Neural cell (in vitro differentiated cells): ENCODE data around the gene NCS1. TPM values are rescaled to one million over a fixed set of nuclear protein-coding genes. Genes with fewer than 3 reads are reported as not detected.
"Not testable (repeated sequence)": the region's sequence is repeated elsewhere in the genome, so short reads cannot be mapped to it uniquely, and the experiment has no call there.

Source experiments
- H2AFZ ChIP-seq: fragments of 200-600, 300-800 bp; sonication (generic), shearing (Covaris generic); 2 replicates; pipeline ENCODE4 v1.6.0; 2014; ENCODE audit warnings: low read depth, mild to moderate bottlenecking, antibody characterized with exemption, low read length, moderate library complexity
- H3F3A ChIP-seq: fragments of 200-600 bp; shearing (Covaris generic); 2 replicates; pipeline ENCODE4 v1.6.1; 2016; ENCODE audit warnings: mild to moderate bottlenecking, moderate library complexity, mixed read lengths, antibody characterized with exemption, low read length; ENCODE audit not compliant: insufficient read depth, poor library complexity, severe bottlenecking
- H3K27ac ChIP-seq: fragments of 200-600, 300-800 bp; sonication (generic), shearing (Covaris generic); 2 replicates; pipeline ENCODE4 v1.5.1; 2014; ENCODE audit warnings: mild to moderate bottlenecking, low read length, moderate library complexity
- H3K27me3 ChIP-seq: fragments of 300-800, 200-600 bp; sonication (generic), shearing (Covaris generic); 2 replicates; pipeline ENCODE4 v1.6.0; 2014; ENCODE audit warnings: mild to moderate bottlenecking, low read depth, low read length, moderate library complexity; ENCODE audit not compliant: insufficient read depth
- H3K36me3 ChIP-seq: fragments of 300-800, 200-600 bp; sonication (generic), shearing (Covaris generic); 2 replicates; pipeline ENCODE4 v1.5.1; 2014; ENCODE audit warnings: mild to moderate bottlenecking, antibody characterized with exemption, low read length, moderate library complexity; ENCODE audit not compliant: insufficient read depth
- H3K4me2 ChIP-seq: fragments of 300-800, 200-600 bp; sonication (generic), shearing (Covaris generic); 2 replicates; pipeline ENCODE4 v1.6.0; 2014; ENCODE audit warnings: mild to moderate bottlenecking, low read length
- H3K4me3 ChIP-seq: fragments of 300-800, 200-600 bp; sonication (generic), shearing (Covaris generic); 2 replicates; pipeline ENCODE4 v1.5.1; 2014; ENCODE audit warnings: mild to moderate bottlenecking, low read length, moderate library complexity
- H3K79me2 ChIP-seq: fragments of 200-600 bp; shearing (Covaris generic); replicated peaks from 2 replicates; pipeline ENCODE4 v1.6.0; 2014; ENCODE audit warnings: mild to moderate bottlenecking, low read length, moderate library complexity; ENCODE audit not compliant: insufficient read depth
- H3K9ac ChIP-seq: fragments of 300-800, 200-600 bp; sonication (generic), shearing (Covaris generic); 2 replicates; pipeline ENCODE4 v1.6.1; 2016; ENCODE audit warnings: mild to moderate bottlenecking, low read length, mixed read lengths
- H3K9me2 ChIP-seq: fragments of 200-600 bp; shearing (Covaris generic); 2 replicates; pipeline ENCODE4 v1.6.1; 2016; ENCODE audit warnings: mild to moderate bottlenecking, low read length, mixed read lengths; ENCODE audit not compliant: insufficient read depth
- H3K9me3 ChIP-seq: fragments of 200-600, 300-800 bp; sonication (generic), shearing (Covaris generic); 2 replicates; pipeline ENCODE4 v1.6.1; 2016; ENCODE audit warnings: mild to moderate bottlenecking, mixed run types, low read length, moderate library complexity, mixed read lengths
- H4K20me1 ChIP-seq: fragments of 200-600 bp; shearing (Covaris generic); 2 replicates; pipeline ENCODE4 v1.6.1; 2016; ENCODE audit warnings: mild to moderate bottlenecking, mixed run types; ENCODE audit not compliant: insufficient read depth
- EP300 ChIP-seq: fragments of 450-650 bp; conservative IDR thresholded peaks from 2 replicates; pipeline ENCODE4 v1.6.1; 2014; ENCODE audit warnings: antibody characterized with exemption, mild to moderate bottlenecking, moderate library complexity; ENCODE audit not compliant: poor library complexity, severe bottlenecking
- EZH2 ChIP-seq: fragments of 200-600, 300-800 bp; shearing (Covaris generic), sonication (generic); IDR thresholded peaks from 2 replicates; pipeline ENCODE4 v1.6.1; 2014; ENCODE audit warnings: antibody characterized with exemption, low read length, borderline replicate concordance, mild to moderate bottlenecking; ENCODE audit not compliant: insufficient read depth, poor library complexity, severe bottlenecking
- MXI1 ChIP-seq: fragments of 450-650 bp; conservative IDR thresholded peaks from 2 replicates; pipeline ENCODE4 v1.6.1; 2014; ENCODE audit warnings: antibody characterized with exemption, mild to moderate bottlenecking; ENCODE audit not compliant: poor library complexity, severe bottlenecking
- POLR2AphosphoS5 ChIP-seq: IDR thresholded peaks from 2 replicates; pipeline ENCODE4 v1.6.1; 2012
- RAD21 ChIP-seq: fragments of 450-650 bp; conservative IDR thresholded peaks from 2 replicates; pipeline ENCODE4 v1.6.1; 2014; ENCODE audit warnings: antibody characterized with exemption, mild to moderate bottlenecking, moderate library complexity
- SMC3 ChIP-seq: fragments of 450-650 bp; conservative IDR thresholded peaks from 2 replicates; pipeline ENCODE4 v1.6.1; 2014; ENCODE audit warnings: antibody characterized with exemption, mild to moderate bottlenecking, moderate library complexity; ENCODE audit not compliant: poor library complexity
- TAF1 ChIP-seq: IDR thresholded peaks from 2 replicates; pipeline ENCODE4 v1.6.1; 2012; ENCODE audit warnings: low read depth
- polyA plus RNA-seq: library from polyadenylated mRNA; depleted of rRNA; stranded (reverse); fragments of >200 nt; gene quantifications from 2 replicates; pipeline ENCODE4 v1.2.3, GENCODE V29; 2014
- TF ChIP-seq, protein P1 (sequence below): fragments of 450-650 bp; IDR thresholded peaks from 2 replicates; pipeline ENCODE4 v1.5.1; 2014; ENCODE audit warnings: antibody characterized with exemption, mild to moderate bottlenecking, moderate library complexity; ENCODE audit not compliant: poor library complexity, severe bottlenecking
- TF ChIP-seq, protein P2 (sequence below): IDR thresholded peaks from 2 replicates; pipeline ENCODE4 v1.6.1; 2012; ENCODE audit warnings: borderline replicate concordance

NCS1 gene
- polyA plus RNA-seq, 1 donor from 2014 or later: 73.3 TPM

DNA sequence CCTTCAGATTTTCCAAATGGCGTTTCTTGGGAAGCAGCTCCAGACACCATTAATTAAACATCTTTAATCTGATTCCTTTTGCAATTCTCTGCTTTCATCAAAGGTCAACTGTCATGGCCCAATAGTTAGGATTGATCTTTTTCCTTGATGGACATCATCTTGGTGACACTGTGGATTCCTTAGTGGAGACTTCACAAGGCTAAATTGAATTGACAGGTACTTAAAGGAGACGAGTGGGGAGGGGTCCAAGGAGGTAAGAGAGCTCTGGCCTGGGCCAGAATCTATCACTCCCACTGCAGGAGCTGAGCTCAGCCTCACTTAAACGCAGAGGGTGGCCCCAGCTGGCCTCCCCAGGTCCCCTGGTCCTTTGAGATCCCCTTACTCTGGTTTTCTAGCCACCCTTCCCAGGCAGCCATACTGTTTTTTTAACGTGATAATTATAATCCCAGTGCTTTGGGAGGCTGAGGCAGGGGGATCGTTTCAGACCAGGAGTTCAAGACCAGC, 83.5 kb downstream of the NCS1 start:
- Histone ChIP-seq H3K36me3 (no peaks in the 10 kb centered on the region), H3K27me3 (no peaks in the 10 kb centered on the region), H2AFZ (no peak overlapping the region), H4K20me1 (no peaks in the 10 kb centered on the region), H3K4me2 (no peak overlapping the region), H3K9me3 (no peaks in the 10 kb centered on the region), H3K79me2 (no peaks in the 10 kb centered on the region), H3F3A (no peaks in the 10 kb centered on the region), H3K9me2 (no peaks in the 10 kb centered on the region), H3K27ac (no peak overlapping the region), H3K4me3 (no peak overlapping the region), H3K9ac (no peak overlapping the region)
- no peak for TF ChIP-seq POLR2AphosphoS5
- no peak for TF ChIP-seq SMC3
- TF ChIP-seq, protein P1, sequence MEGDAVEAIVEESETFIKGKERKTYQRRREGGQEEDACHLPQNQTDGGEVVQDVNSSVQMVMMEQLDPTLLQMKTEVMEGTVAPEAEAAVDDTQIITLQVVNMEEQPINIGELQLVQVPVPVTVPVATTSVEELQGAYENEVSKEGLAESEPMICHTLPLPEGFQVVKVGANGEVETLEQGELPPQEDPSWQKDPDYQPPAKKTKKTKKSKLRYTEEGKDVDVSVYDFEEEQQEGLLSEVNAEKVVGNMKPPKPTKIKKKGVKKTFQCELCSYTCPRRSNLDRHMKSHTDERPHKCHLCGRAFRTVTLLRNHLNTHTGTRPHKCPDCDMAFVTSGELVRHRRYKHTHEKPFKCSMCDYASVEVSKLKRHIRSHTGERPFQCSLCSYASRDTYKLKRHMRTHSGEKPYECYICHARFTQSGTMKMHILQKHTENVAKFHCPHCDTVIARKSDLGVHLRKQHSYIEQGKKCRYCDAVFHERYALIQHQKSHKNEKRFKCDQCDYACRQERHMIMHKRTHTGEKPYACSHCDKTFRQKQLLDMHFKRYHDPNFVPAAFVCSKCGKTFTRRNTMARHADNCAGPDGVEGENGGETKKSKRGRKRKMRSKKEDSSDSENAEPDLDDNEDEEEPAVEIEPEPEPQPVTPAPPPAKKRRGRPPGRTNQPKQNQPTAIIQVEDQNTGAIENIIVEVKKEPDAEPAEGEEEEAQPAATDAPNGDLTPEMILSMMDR: no peak
- no peak for TF ChIP-seq EP300
- TF ChIP-seq RAD21: no peak
- TF ChIP-seq MXI1: no peak
- no peak for TF ChIP-seq TAF1
- no peak for TF ChIP-seq EZH2
- TF ChIP-seq, protein P2, sequence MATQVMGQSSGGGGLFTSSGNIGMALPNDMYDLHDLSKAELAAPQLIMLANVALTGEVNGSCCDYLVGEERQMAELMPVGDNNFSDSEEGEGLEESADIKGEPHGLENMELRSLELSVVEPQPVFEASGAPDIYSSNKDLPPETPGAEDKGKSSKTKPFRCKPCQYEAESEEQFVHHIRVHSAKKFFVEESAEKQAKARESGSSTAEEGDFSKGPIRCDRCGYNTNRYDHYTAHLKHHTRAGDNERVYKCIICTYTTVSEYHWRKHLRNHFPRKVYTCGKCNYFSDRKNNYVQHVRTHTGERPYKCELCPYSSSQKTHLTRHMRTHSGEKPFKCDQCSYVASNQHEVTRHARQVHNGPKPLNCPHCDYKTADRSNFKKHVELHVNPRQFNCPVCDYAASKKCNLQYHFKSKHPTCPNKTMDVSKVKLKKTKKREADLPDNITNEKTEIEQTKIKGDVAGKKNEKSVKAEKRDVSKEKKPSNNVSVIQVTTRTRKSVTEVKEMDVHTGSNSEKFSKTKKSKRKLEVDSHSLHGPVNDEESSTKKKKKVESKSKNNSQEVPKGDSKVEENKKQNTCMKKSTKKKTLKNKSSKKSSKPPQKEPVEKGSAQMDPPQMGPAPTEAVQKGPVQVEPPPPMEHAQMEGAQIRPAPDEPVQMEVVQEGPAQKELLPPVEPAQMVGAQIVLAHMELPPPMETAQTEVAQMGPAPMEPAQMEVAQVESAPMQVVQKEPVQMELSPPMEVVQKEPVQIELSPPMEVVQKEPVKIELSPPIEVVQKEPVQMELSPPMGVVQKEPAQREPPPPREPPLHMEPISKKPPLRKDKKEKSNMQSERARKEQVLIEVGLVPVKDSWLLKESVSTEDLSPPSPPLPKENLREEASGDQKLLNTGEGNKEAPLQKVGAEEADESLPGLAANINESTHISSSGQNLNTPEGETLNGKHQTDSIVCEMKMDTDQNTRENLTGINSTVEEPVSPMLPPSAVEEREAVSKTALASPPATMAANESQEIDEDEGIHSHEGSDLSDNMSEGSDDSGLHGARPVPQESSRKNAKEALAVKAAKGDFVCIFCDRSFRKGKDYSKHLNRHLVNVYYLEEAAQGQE: no peak

DNA sequence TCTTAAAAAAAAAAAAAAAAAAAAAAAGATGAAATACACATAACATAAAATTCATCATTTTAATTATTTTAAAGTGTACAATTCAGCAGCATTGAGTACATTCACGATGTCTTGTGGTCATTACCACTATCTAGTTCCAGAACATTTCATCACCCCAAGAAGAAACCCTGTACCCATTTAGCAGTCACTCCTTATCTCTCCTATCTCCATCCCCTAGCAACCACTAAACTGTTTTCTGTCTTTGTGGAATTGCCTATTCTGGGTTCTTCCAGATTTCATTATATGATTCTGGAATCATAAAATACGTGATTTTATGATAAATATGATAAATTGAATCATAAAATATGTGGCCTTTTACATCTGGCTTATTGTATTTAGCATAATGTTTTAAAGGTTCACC, 84.4 kb downstream of the NCS1 start:
- Histone ChIP-seq H4K20me1 (no peaks in the 10 kb centered on the region), H3K9ac (no peak overlapping the region), H3K27me3 (no peaks in the 10 kb centered on the region), H3F3A (no peaks in the 10 kb centered on the region), H2AFZ (no peak overlapping the region), H3K79me2 (no peaks in the 10 kb centered on the region), H3K9me2 (no peaks in the 10 kb centered on the region), H3K4me3 (no peak overlapping the region), H3K36me3 (no peaks in the 10 kb centered on the region), H3K27ac (no peak overlapping the region), H3K4me2 (no peak overlapping the region), H3K9me3 (no peaks in the 10 kb centered on the region)
- no peak for TF ChIP-seq EP300
- no peak for TF ChIP-seq POLR2AphosphoS5
- TF ChIP-seq, protein P2: no peak
- TF ChIP-seq TAF1: no peak
- no peak for TF ChIP-seq MXI1
- no peak for TF ChIP-seq RAD21
- TF ChIP-seq, protein P1: no peak
- no peak for TF ChIP-seq SMC3
- TF ChIP-seq EZH2: no peak

GRCh38 chr9:130258137-130258536, 85.9 kb downstream of the NCS1 start:
- H3K27me3 ChIP-seq, H3K9ac ChIP-seq, H2AFZ ChIP-seq, H3K27ac ChIP-seq, H4K20me1 ChIP-seq, H3F3A ChIP-seq, H3K9me2 ChIP-seq, H3K4me3 ChIP-seq, H3K9me3 ChIP-seq, H3K36me3 ChIP-seq, H3K4me2 ChIP-seq, H3K79me2 ChIP-seq: not testable (repeated sequence)
